ENCODE results near the gene SCG2.

GRCh38 chr2:223560749-223561435, 41.3 kb downstream of the SCG2 start:
- TF ChIP-seq, protein P1, sequence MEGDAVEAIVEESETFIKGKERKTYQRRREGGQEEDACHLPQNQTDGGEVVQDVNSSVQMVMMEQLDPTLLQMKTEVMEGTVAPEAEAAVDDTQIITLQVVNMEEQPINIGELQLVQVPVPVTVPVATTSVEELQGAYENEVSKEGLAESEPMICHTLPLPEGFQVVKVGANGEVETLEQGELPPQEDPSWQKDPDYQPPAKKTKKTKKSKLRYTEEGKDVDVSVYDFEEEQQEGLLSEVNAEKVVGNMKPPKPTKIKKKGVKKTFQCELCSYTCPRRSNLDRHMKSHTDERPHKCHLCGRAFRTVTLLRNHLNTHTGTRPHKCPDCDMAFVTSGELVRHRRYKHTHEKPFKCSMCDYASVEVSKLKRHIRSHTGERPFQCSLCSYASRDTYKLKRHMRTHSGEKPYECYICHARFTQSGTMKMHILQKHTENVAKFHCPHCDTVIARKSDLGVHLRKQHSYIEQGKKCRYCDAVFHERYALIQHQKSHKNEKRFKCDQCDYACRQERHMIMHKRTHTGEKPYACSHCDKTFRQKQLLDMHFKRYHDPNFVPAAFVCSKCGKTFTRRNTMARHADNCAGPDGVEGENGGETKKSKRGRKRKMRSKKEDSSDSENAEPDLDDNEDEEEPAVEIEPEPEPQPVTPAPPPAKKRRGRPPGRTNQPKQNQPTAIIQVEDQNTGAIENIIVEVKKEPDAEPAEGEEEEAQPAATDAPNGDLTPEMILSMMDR (IDR thresholded peaks at IDR 0.05; ENCODE audit: insufficient read depth, low read depth, low read length) = no peak
- no peak for TF ChIP-seq EZH2 (IDR thresholded peaks at IDR 0.05; ENCODE audit: insufficient read depth, low read length)
